Liver (tissue), 9 donors: Measurements from ENCODE around the gene ACADS. TPM values are rescaled to one million over a fixed set of nuclear protein-coding genes. Genes with fewer than 3 reads are reported as not detected.

Experiments used
- DNase-seq: peaks from one replicate; pipeline ENCODE4 v3.0.0-alpha.2; 2017; ENCODE audit warnings: low spot score
- H3K27ac ChIP-seq, 2 donors: one replicate each; pipeline ENCODE4 v1.7.0; 2013; ENCODE audit warnings: inconsistent platforms in 2 of 2, low read length in 2 of 2, control low read depth in 1 of 2, low read depth in 1 of 2, mild to moderate bottlenecking in 1 of 2
- H3K27me3 ChIP-seq, 4 donors: one replicate each; pipeline versions ENCODE4 v1.6.1 to v1.7.0; 2013; ENCODE audit warnings: low read length in 3 of 4, inconsistent platforms in 1 of 4, mild to moderate bottlenecking in 1 of 4, moderate library complexity in 1 of 4; ENCODE audit not compliant: control insufficient read depth in 4 of 4, insufficient read depth in 4 of 4
- H3K36me3 ChIP-seq, 4 donors: one replicate each; pipeline versions ENCODE4 v1.6.1 to v1.7.0; 2013; ENCODE audit warnings: low read length in 3 of 4, mild to moderate bottlenecking in 3 of 4, low read depth in 1 of 4, moderate library complexity in 1 of 4; ENCODE audit not compliant: control insufficient read depth in 4 of 4, insufficient read depth in 3 of 4
- H3K4me1 ChIP-seq, 4 donors: one replicate each; pipeline versions ENCODE4 v1.6.1 to v1.7.0; 2013; ENCODE audit warnings: low read length in 3 of 4, mild to moderate bottlenecking in 3 of 4, moderate library complexity in 1 of 4; ENCODE audit not compliant: control insufficient read depth in 4 of 4, insufficient read depth in 4 of 4
- H3K4me3 ChIP-seq, 3 donors: one replicate each; pipeline versions ENCODE4 v1.6.1 to v1.7.0; 2013; ENCODE audit warnings: low read length in 3 of 3, control low read depth in 1 of 3, low read depth in 1 of 3, mild to moderate bottlenecking in 1 of 3
- H3K9ac ChIP-seq, 2 donors: one replicate each; pipeline ENCODE4 v1.7.0; 2013; ENCODE audit warnings: low read length in 2 of 2, mild to moderate bottlenecking in 2 of 2, moderate library complexity in 2 of 2, control low read depth in 1 of 2, low read depth in 1 of 2
- H3K9me3 ChIP-seq, 4 donors: one replicate each; pipeline versions ENCODE4 v1.6.1 to v1.7.0; 2013; ENCODE audit warnings: low read length in 3 of 4; ENCODE audit not compliant: control insufficient read depth in 4 of 4
- EGR1 ChIP-seq, 2 donors: IDR thresholded peaks; 2 replicates each; pipeline ENCODE4 v1.6.1; 2016 to 2018; ENCODE audit warnings: antibody characterized with exemption in 2 of 2, low read depth in 2 of 2
- FOXA1 ChIP-seq: IDR thresholded peaks from 2 replicates; pipeline ENCODE4 v1.6.1; 2016; ENCODE audit warnings: antibody characterized with exemption
- FOXA2 ChIP-seq: IDR thresholded peaks from 2 replicates; pipeline ENCODE4 v1.6.1; 2016; ENCODE audit warnings: antibody characterized with exemption
- GABPA ChIP-seq, 2 donors: IDR thresholded peaks in 1 of 2; conservative IDR thresholded peaks in 1 of 2; 2 replicates each; pipeline ENCODE4 v1.6.1; 2016; ENCODE audit warnings: antibody characterized with exemption in 2 of 2, mild to moderate bottlenecking in 1 of 2, moderate library complexity in 1 of 2
- HNF4A ChIP-seq, 2 donors: conservative IDR thresholded peaks; 2 replicates each; pipeline ENCODE4 v1.6.1; 2016; ENCODE audit warnings: antibody characterized with exemption in 2 of 2, mild to moderate bottlenecking in 2 of 2
- HNF4G ChIP-seq: IDR thresholded peaks from 2 replicates; pipeline ENCODE4 v1.6.1; 2016; ENCODE audit warnings: antibody characterized with exemption
- JUND ChIP-seq, 2 donors: IDR thresholded peaks; 2 replicates each; pipeline ENCODE4 v1.6.1; 2016; ENCODE audit warnings: antibody characterized with exemption in 2 of 2
- NR2F2 ChIP-seq: IDR thresholded peaks from 2 replicates; pipeline ENCODE4 v1.6.1; 2016; ENCODE audit warnings: antibody characterized with exemption
- RAD21 ChIP-seq, 2 donors: IDR thresholded peaks; 2 replicates each; pipeline ENCODE4 v1.6.1; 2016; ENCODE audit warnings: antibody characterized with exemption in 2 of 2, mild to moderate bottlenecking in 2 of 2
- RXRA ChIP-seq, 2 donors: IDR thresholded peaks; 2 replicates each; pipeline ENCODE4 v1.6.1; 2017 to 2018; ENCODE audit warnings: antibody characterized with exemption in 2 of 2, mild to moderate bottlenecking in 1 of 2
- SP1 ChIP-seq: IDR thresholded peaks from 2 replicates; pipeline ENCODE4 v1.6.1; 2018; ENCODE audit warnings: antibody characterized with exemption, mild to moderate bottlenecking
- TAF1 ChIP-seq: conservative IDR thresholded peaks from 2 replicates; pipeline ENCODE4 v1.6.1; 2016; ENCODE audit warnings: antibody characterized with exemption, mild to moderate bottlenecking
- YY1 ChIP-seq: IDR thresholded peaks from 2 replicates; pipeline ENCODE4 v1.6.1; 2016; ENCODE audit warnings: antibody characterized with exemption, mild to moderate bottlenecking
- WGBS: extraction: QIAGEN DNeasy Blood & Tissue Kit; methylation state at CpG from one replicate; pipeline ENCODE4 v1.1.7; 2013; 5-methylcytosine and 5-hydroxymethylcytosine counted together
- polyA plus RNA-seq, 2 donors: library from polyadenylated mRNA; stranded (reverse) in 1 of 2; unstranded in 1 of 2; fragments of 200-250 nt in 1 of 2; fragments of >200 nt in 1 of 2; fragmentation: Nextera tagmentation in 1 of 2; extraction: Ambion mirVana in 1 of 2; gene quantifications; one replicate each; pipeline versions ENCODE4 v1.2.1 to v1.2.3, GENCODE V29; 2013 to 2015
- total RNA-seq, 2 donors: library from RNA; depleted of rRNA; stranded (reverse); fragments of >200 nt; gene quantifications; one replicate each; pipeline ENCODE4 v1.2.3, GENCODE V29; 2014
- TF ChIP-seq, protein P1 (sequence below): IDR thresholded peaks from 2 replicates; pipeline ENCODE4 v1.6.1; 2016; ENCODE audit warnings: antibody characterized with exemption
- TF ChIP-seq, protein P2 (sequence below): fragments of 150-350 bp; IDR thresholded peaks from 2 replicates; pipeline ENCODE4 v1.5.1; 2017; ENCODE audit warnings: improper control_type of control experiment, low read depth, low read length; ENCODE audit not compliant: missing input control
- TF ChIP-seq, protein P3 (sequence below): IDR thresholded peaks from 2 replicates; pipeline ENCODE4 v1.6.1; 2016; ENCODE audit warnings: antibody characterized with exemption
- TF ChIP-seq, protein P4 (sequence below): IDR thresholded peaks from 2 replicates; pipeline ENCODE4 v1.6.1; 2016; ENCODE audit warnings: antibody characterized with exemption, mild to moderate bottlenecking
- TF ChIP-seq, protein P5 (sequence below): IDR thresholded peaks from 2 replicates; pipeline ENCODE4 v1.6.1; 2016; ENCODE audit warnings: antibody characterized with exemption
- donor health status: healthy.
- donor health status: healthy.
- donor health status: healthy.
- donor health status: healthy.
- donor health status: healthy.

The ACADS gene
- total and polyA plus RNA-seq, 4 donors = 54.2 to 162 (median 127) TPM

DNA sequence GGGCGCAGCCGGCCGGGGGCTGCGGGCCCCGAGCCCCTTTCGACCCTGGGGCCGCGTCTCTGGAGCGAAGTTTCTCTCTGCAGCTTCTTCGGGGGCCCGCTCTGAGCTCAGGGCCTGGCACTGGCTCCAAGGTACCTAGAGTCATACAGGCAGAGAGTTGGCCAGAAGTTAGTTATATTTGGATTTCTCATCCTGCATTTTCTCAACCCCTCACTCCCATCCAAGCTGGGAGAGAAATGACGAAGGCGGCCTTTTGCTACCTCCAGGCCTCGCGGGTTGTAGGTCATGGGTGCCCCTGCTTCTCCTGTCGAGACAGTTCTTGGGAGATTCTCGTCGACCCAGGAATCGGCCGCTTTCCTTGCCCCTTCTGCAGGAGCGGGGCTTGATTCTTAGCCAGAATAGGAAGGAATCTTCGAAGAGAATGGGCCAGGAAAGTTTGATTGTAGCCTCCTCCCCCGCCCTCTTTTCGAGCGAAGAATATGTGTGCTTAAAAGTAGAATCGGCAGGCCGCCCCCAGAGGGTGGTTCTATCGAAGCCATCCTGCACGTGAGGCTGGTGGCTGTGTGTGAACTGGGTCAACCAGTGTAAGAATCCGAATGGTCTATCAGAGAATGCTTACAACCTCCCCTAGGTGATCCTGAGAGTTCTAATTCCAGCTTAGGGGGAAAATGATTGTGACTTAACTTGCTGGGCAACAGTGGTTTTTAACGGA, 37.9 kb upstream of the ACADS start:
- H3K9ac ChIP-seq = peak overlapping the region; percentile 78 to 83
- peak overlapping the region; percentile 73 to 93 (median 88) for H3K4me3 ChIP-seq
- TF ChIP-seq GABPA (IDR thresholded peaks at IDR 0.05 in 1 of 2, conservative IDR thresholded peaks at IDR 0.05 in 1 of 2) (no peak), TAF1 (no peak), SP1 (no peak), FOXA1 (no peak), RXRA (IDR thresholded peaks at IDR 0.05) (no peak), FOXA2 (no peak), JUND (IDR thresholded peaks at IDR 0.05) (no peak), RAD21 (IDR thresholded peaks at IDR 0.05) (no peak), HNF4G (no peak), NR2F2 (no peak), HNF4A (conservative IDR thresholded peaks at IDR 0.05) (no peak), EGR1 (IDR thresholded peaks at IDR 0.05; ENCODE audit: low read depth in 2 of 2) (no peak), YY1 (no peak)
- TF ChIP-seq, protein P1, sequence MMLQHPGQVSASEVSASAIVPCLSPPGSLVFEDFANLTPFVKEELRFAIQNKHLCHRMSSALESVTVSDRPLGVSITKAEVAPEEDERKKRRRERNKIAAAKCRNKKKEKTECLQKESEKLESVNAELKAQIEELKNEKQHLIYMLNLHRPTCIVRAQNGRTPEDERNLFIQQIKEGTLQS = no peak
- TF ChIP-seq, protein P2, sequence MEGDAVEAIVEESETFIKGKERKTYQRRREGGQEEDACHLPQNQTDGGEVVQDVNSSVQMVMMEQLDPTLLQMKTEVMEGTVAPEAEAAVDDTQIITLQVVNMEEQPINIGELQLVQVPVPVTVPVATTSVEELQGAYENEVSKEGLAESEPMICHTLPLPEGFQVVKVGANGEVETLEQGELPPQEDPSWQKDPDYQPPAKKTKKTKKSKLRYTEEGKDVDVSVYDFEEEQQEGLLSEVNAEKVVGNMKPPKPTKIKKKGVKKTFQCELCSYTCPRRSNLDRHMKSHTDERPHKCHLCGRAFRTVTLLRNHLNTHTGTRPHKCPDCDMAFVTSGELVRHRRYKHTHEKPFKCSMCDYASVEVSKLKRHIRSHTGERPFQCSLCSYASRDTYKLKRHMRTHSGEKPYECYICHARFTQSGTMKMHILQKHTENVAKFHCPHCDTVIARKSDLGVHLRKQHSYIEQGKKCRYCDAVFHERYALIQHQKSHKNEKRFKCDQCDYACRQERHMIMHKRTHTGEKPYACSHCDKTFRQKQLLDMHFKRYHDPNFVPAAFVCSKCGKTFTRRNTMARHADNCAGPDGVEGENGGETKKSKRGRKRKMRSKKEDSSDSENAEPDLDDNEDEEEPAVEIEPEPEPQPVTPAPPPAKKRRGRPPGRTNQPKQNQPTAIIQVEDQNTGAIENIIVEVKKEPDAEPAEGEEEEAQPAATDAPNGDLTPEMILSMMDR = no peak
- TF ChIP-seq, protein P3, sequence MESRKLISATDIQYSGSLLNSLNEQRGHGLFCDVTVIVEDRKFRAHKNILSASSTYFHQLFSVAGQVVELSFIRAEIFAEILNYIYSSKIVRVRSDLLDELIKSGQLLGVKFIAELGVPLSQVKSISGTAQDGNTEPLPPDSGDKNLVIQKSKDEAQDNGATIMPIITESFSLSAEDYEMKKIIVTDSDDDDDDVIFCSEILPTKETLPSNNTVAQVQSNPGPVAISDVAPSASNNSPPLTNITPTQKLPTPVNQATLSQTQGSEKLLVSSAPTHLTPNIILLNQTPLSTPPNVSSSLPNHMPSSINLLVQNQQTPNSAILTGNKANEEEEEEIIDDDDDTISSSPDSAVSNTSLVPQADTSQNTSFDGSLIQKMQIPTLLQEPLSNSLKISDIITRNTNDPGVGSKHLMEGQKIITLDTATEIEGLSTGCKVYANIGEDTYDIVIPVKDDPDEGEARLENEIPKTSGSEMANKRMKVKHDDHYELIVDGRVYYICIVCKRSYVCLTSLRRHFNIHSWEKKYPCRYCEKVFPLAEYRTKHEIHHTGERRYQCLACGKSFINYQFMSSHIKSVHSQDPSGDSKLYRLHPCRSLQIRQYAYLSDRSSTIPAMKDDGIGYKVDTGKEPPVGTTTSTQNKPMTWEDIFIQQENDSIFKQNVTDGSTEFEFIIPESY = no peak
- TF ChIP-seq, protein P4, sequence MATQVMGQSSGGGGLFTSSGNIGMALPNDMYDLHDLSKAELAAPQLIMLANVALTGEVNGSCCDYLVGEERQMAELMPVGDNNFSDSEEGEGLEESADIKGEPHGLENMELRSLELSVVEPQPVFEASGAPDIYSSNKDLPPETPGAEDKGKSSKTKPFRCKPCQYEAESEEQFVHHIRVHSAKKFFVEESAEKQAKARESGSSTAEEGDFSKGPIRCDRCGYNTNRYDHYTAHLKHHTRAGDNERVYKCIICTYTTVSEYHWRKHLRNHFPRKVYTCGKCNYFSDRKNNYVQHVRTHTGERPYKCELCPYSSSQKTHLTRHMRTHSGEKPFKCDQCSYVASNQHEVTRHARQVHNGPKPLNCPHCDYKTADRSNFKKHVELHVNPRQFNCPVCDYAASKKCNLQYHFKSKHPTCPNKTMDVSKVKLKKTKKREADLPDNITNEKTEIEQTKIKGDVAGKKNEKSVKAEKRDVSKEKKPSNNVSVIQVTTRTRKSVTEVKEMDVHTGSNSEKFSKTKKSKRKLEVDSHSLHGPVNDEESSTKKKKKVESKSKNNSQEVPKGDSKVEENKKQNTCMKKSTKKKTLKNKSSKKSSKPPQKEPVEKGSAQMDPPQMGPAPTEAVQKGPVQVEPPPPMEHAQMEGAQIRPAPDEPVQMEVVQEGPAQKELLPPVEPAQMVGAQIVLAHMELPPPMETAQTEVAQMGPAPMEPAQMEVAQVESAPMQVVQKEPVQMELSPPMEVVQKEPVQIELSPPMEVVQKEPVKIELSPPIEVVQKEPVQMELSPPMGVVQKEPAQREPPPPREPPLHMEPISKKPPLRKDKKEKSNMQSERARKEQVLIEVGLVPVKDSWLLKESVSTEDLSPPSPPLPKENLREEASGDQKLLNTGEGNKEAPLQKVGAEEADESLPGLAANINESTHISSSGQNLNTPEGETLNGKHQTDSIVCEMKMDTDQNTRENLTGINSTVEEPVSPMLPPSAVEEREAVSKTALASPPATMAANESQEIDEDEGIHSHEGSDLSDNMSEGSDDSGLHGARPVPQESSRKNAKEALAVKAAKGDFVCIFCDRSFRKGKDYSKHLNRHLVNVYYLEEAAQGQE = no peak
- TF ChIP-seq, protein P5, sequence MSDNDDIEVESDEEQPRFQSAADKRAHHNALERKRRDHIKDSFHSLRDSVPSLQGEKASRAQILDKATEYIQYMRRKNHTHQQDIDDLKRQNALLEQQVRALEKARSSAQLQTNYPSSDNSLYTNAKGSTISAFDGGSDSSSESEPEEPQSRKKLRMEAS = no peak
- no peaks in the 10 kb centered on the region for H3K36me3 ChIP-seq
- H3K9me3 ChIP-seq = no peaks in the 10 kb centered on the region
- no peaks in the 10 kb centered on the region for H3K27me3 ChIP-seq
- under 1% methylated on average over 31 of the region's 31 CpGs for WGBS
- peaks cover 8 to 52% (median 43%) of the 10 kb centered on the region in 4 donors for H3K4me1 ChIP-seq
- DNase-seq = peak; percentile 41
- H3K27ac ChIP-seq = peak overlapping the region; percentile 75 to 89
